GM23338 (cell line): ENCODE measurements around the gene CEACAM19. TPM values are rescaled to one million over a fixed set of nuclear protein-coding genes. Genes with fewer than 3 reads are reported as not detected.

Experiments
- ATAC-seq: fragments of 200-7000 bp; cut with Tn5 transposase; 3 replicates; pipeline ENCODE4 v1.9.1; 2020
- DNase-seq: peaks from one replicate; pipeline ENCODE4 v3.0.0-alpha.2; 2015; ENCODE audit warnings: low spot score
- H2AFZ ChIP-seq: fragments of 200-600 bp; sonication (generic); 2 replicates; pipeline ENCODE4 v1.8.0; 2016; ENCODE audit warnings: antibody characterized with exemption, mild to moderate bottlenecking, moderate library complexity
- H3F3A ChIP-seq: fragments of 200-600 bp; sonication (generic); replicated peaks from 2 replicates; pipeline ENCODE4 v1.8.0; 2017; ENCODE audit warnings: antibody characterized with exemption, mixed run types, low read depth
- H3K27ac ChIP-seq: fragments of 200-600 bp; sonication (generic); 2 replicates; pipeline ENCODE4 v1.6.1; 2016; ENCODE audit warnings: low read depth
- H3K27me3 ChIP-seq: fragments of 200-600 bp; sonication (generic); 2 replicates; pipeline ENCODE4 v1.8.0; 2016; ENCODE audit warnings: mild to moderate bottlenecking, mixed run types, moderate library complexity; ENCODE audit not compliant: insufficient read depth
- H3K36me3 ChIP-seq: fragments of 200-600 bp; sonication (generic); 2 replicates; pipeline ENCODE4 v1.8.0; 2016; ENCODE audit warnings: mild to moderate bottlenecking; ENCODE audit not compliant: insufficient read depth
- H3K4me1 ChIP-seq: fragments of 200-600 bp; sonication (generic); 2 replicates; pipeline ENCODE4 v1.8.0; 2016; ENCODE audit warnings: mild to moderate bottlenecking, moderate library complexity; ENCODE audit not compliant: insufficient read depth
- H3K4me2 ChIP-seq: fragments of 200-600 bp; sonication (generic); 2 replicates; pipeline ENCODE4 v1.7.1; 2017; ENCODE audit warnings: mixed run types
- H3K4me3 ChIP-seq: fragments of 200-600 bp; sonication (generic); 2 replicates; pipeline ENCODE4 v1.6.1; 2016; ENCODE audit warnings: mixed run types
- H3K79me2 ChIP-seq: fragments of 200-600 bp; sonication (generic); replicated peaks from 2 replicates; pipeline ENCODE4 v1.8.0; 2017; ENCODE audit warnings: mild to moderate bottlenecking; ENCODE audit not compliant: insufficient read depth
- H3K9me2 ChIP-seq: fragments of 200-600 bp; sonication (generic); 2 replicates; pipeline ENCODE4 v1.8.0; 2017; ENCODE audit not compliant: insufficient read depth
- H4K20me1 ChIP-seq: fragments of 200-600 bp; sonication (generic); replicated peaks from 2 replicates; pipeline ENCODE4 v1.8.0; 2017; ENCODE audit warnings: mild to moderate bottlenecking; ENCODE audit not compliant: insufficient read depth
- H3K27ac Mint-ChIP-seq: 2 replicates; pipeline ENCODE4 v1.8.0; 2020; ENCODE audit warnings: inconsistent platforms, mild to moderate bottlenecking, moderate library complexity, mixed read lengths
- H3K27me3 Mint-ChIP-seq: 3 replicates; pipeline ENCODE4 v1.8.0; 2022; ENCODE audit warnings: low read depth, mild to moderate bottlenecking, moderate library complexity, mixed read lengths, inconsistent platforms; ENCODE audit not compliant: insufficient read depth, poor library complexity
- H3K36me3 Mint-ChIP-seq: 3 replicates; pipeline ENCODE4 v1.8.0; 2021; ENCODE audit warnings: low read depth, mild to moderate bottlenecking, inconsistent platforms, moderate library complexity, mixed read lengths
- H3K4me1 Mint-ChIP-seq: 3 replicates; pipeline ENCODE4 v1.8.0; 2020; ENCODE audit warnings: mild to moderate bottlenecking, inconsistent platforms, mixed read lengths
- H3K4me3 Mint-ChIP-seq: 3 replicates; pipeline ENCODE4 v1.8.0; 2021; ENCODE audit warnings: moderate library complexity, mild to moderate bottlenecking, inconsistent platforms, mixed read lengths
- H3K9me3 Mint-ChIP-seq: 3 replicates; pipeline ENCODE4 v1.8.0; 2020; ENCODE audit warnings: moderate library complexity, mild to moderate bottlenecking, inconsistent platforms, mixed read lengths
- CREB1 ChIP-seq: fragments of 250-450 bp; sonication (Bioruptor Pico); IDR thresholded peaks from 2 replicates; pipeline ENCODE4 v1.5.0; 2020; ENCODE audit warnings: low read depth, mild to moderate bottlenecking, moderate library complexity
- CTCF ChIP-seq, 2 experiments: fragments of 200-600 bp in 1 of 2; sonication (generic) in 1 of 2; conservative IDR thresholded peaks; 2 replicates each; pipeline versions ENCODE4 v1.5.1 to v1.6.1; 2016 to 2017; ENCODE audit warnings: antibody characterized with exemption in 2 of 2, low read depth in 2 of 2, mild to moderate bottlenecking in 2 of 2, moderate library complexity in 1 of 2
- ETS1 ChIP-seq: IDR thresholded peaks from 2 replicates; pipeline ENCODE4 v1.6.1; 2016; ENCODE audit warnings: antibody characterized with exemption
- EZH2 ChIP-seq: fragments of 200-600 bp; sonication (generic); IDR thresholded peaks from one replicate; pipeline ENCODE4 v1.8.0; 2017; ENCODE audit warnings: antibody characterized with exemption, mild to moderate bottlenecking, low read depth; ENCODE audit not compliant: unreplicated experiment
- EZH2phosphoT487 ChIP-seq: fragments of 200-600 bp; sonication (generic); IDR thresholded peaks from one replicate; pipeline ENCODE4 v1.8.1; 2018; ENCODE audit warnings: antibody characterized with exemption; ENCODE audit not compliant: unreplicated experiment
- JUNB ChIP-seq: IDR thresholded peaks from one replicate; pipeline ENCODE4 v1.6.1; 2016; ENCODE audit warnings: antibody characterized with exemption; ENCODE audit not compliant: unreplicated experiment
- NANOG ChIP-seq: IDR thresholded peaks from 2 replicates; pipeline ENCODE4 v1.6.1; 2016; ENCODE audit warnings: antibody characterized with exemption, borderline replicate concordance
- POLR2AphosphoS5 ChIP-seq: IDR thresholded peaks from 2 replicates; pipeline ENCODE4 v1.6.1; 2016; ENCODE audit warnings: antibody characterized with exemption, low read depth
- REST ChIP-seq: IDR thresholded peaks from one replicate; pipeline ENCODE4 v1.6.1; 2018; ENCODE audit warnings: antibody characterized with exemption; ENCODE audit not compliant: unreplicated experiment
- STAT1 ChIP-seq: IDR thresholded peaks from one replicate; pipeline ENCODE4 v1.6.1; 2016; ENCODE audit warnings: antibody characterized with exemption; ENCODE audit not compliant: unreplicated experiment
- ZNF114 ChIP-seq: fragments of 250-450 bp; sonication (Bioruptor Pico); IDR thresholded peaks from 2 replicates; pipeline ENCODE4 v1.5.0; 2020; ENCODE audit warnings: mild to moderate bottlenecking, moderate library complexity
- ZNF331 ChIP-seq: fragments of 250-450 bp; sonication (Bioruptor Pico); IDR thresholded peaks from 2 replicates; pipeline ENCODE4 v1.5.0; 2020; ENCODE audit warnings: low read depth, mild to moderate bottlenecking, moderate library complexity
- ZNF462 ChIP-seq: fragments of 250-450 bp; sonication (Bioruptor Pico); IDR thresholded peaks from 2 replicates; pipeline ENCODE4 v1.5.0; 2020; ENCODE audit warnings: mild to moderate bottlenecking, moderate library complexity
- polyA plus RNA-seq: library from polyadenylated mRNA; unstranded; fragments of >200 nt; fragmentation: Nextera tagmentation; extraction: Ambion mirVana; gene quantifications from 2 replicates; pipeline ENCODE4 v1.2.1, GENCODE V29; 2016
- total RNA-seq: library from RNA; depleted of rRNA; stranded (reverse); fragments of >200 nt; shearing (Covaris generic); gene quantifications from 2 replicates; pipeline ENCODE4 v1.2.3, GENCODE V29; 2014

The CEACAM19 gene
- total and polyA plus RNA-seq, 2 experiments from 2014 or later, result 0.38 to 0.76 TPM

GRCh38 chr19:44701228-44701627 is 29.9 kb downstream of the CEACAM19 start:
- Mint-ChIP-seq H3K4me3 (no peak overlapping the region), H3K27ac (no peak overlapping the region), H3K9me3 (no peaks in the 10 kb centered on the region), H3K4me1 (peaks cover 12% of the 10 kb centered on the region; the same call in 2 of the 3 replicates), H3K27me3 (peaks cover 8% of the 10 kb centered on the region), H3K36me3 (no peaks in the 10 kb centered on the region)
- Histone ChIP-seq H3K9me2 (no peaks in the 10 kb centered on the region), H3K27me3 (no peaks in the 10 kb centered on the region), H4K20me1 (no peaks in the 10 kb centered on the region; the same call in 1 of the 2 replicates), H3K4me3 (no peak overlapping the region), H3K79me2 (no peaks in the 10 kb centered on the region), H3K4me1 (no peaks in the 10 kb centered on the region), H3F3A (no peaks in the 10 kb centered on the region), H3K36me3 (no peaks in the 10 kb centered on the region), H3K27ac (no peak overlapping the region), H2AFZ (no peak overlapping the region), H3K4me2 (no peak overlapping the region)
- TF ChIP-seq EZH2phosphoT487 (no peak), POLR2AphosphoS5 (no peak), ETS1 (no peak), NANOG (no peak), CTCF (conservative IDR thresholded peaks at IDR 0.05; ENCODE audit: low read depth in 2 of 2) (no peak), REST (no peak), CREB1 (no peak), EZH2 (no peak), STAT1 (no peak), ZNF331 (CRISPR knock-in tag) (no peak), JUNB (no peak), ZNF462 (no peak), ZNF114 (CRISPR knock-in tag) (no peak)
- DNase-seq, result no peak
- ATAC-seq, result no peak
